GM18951 (cell line): ENCODE data around the gene CRYBB1.

Experiments used
- POLR2A ChIP-seq: IDR thresholded peaks from 4 replicates; pipeline ENCODE4 v1.6.1; 2011; ENCODE audit warnings: mild to moderate bottlenecking; ENCODE audit not compliant: insufficient read length, insufficient read depth; ENCODE audit errors: extremely low read depth
- in situ Hi-C: fragments of 300-500 bp; cut with MboI; formaldehyde crosslinking; loops from one replicate; pipeline ENCODE4 v1.12.0; 2022; ENCODE audit warnings: low sequenced_read_pairs, mixed read lengths, inconsistent platforms; ENCODE audit not compliant: unreplicated experiment

Gene CRYBB1

GRCh38 chr22:26617271-26618199 is at the start of gene CRYBB1:
TSS of gene CRYBB1 (minus strand) at chr22:26618027. CDS start at chr22:26616319, 1,708 bp downstream.
- no peak for TF ChIP-seq POLR2A
- in situ Hi-C loops, result no loop called here

- in situ Hi-C loops, result no loop called here
These were observed 49.3 kb upstream of the CRYBB1 start for GRCh38 chr22:26667140-26667539.

GRCh38 chr22:26665813-26666231 is 48.0 kb upstream of the CRYBB1 start:
- TF ChIP-seq POLR2A, result no peak
- in situ Hi-C loops, result no loop called here

More at GRCh38 chr22:26667140-26667539, 49.3 kb upstream of the CRYBB1 start:
- no peak for TF ChIP-seq POLR2A

- no peak for TF ChIP-seq POLR2A
- in situ Hi-C loops, result no loop called here
These were observed 45.6 kb upstream of the CRYBB1 start for GRCh38 chr22:26663374-26663923.

GRCh38 chr22:26662160-26662559 is 44.3 kb upstream of the CRYBB1 start:
- in situ Hi-C loops, result no loop called here
- no peak for TF ChIP-seq POLR2A

GRCh38 chr22:26660961-26661578 is 43.2 kb upstream of the CRYBB1 start:
- no peak for TF ChIP-seq POLR2A
- in situ Hi-C loops, result no loop called here

GRCh38 chr22:26660356-26660755 is 42.5 kb upstream of the CRYBB1 start:
- TF ChIP-seq POLR2A, result no peak
- in situ Hi-C loops, result no loop called here

GRCh38 chr22:26658671-26659478 is 41.0 kb upstream of the CRYBB1 start:
- in situ Hi-C loops, result no loop called here
- no peak for TF ChIP-seq POLR2A

GRCh38 chr22:26658161-26658560 is 40.3 kb upstream of the CRYBB1 start:
- in situ Hi-C loops, result no loop called here
- no peak for TF ChIP-seq POLR2A

- TF ChIP-seq POLR2A, result no peak
- in situ Hi-C loops, result no loop called here
These were observed 39.3 kb upstream of the CRYBB1 start, which contains the start of gene MIAT for GRCh38 chr22:26656891-26657851. TSS of gene MIAT (plus strand) at chr22:26657588.

GRCh38 chr22:26651815-26652214 is 34.0 kb upstream of the CRYBB1 start:
- in situ Hi-C loops, result no loop called here
- TF ChIP-seq POLR2A, result no peak
